Cardiac muscle cell (in vitro differentiated cells and primary cell): ENCODE measurements around the gene AKAP5. TPM values are rescaled to one million over a fixed set of nuclear protein-coding genes. Genes with fewer than 3 reads are reported as not detected.
A peak's percentile ranks its signal among the peaks of the same experiment; 100 is the strongest.

Experiments
- DNase-seq, 2 donors: peaks; one replicate each; pipeline versions ENCODE4 v3.0.0 to v3.0.0-alpha.2; 2010 to 2017; ENCODE audit warnings: low read depth in 1 of 2, low spot score in 1 of 2
- H3K27ac ChIP-seq: fragments of 200-600 bp; sonication (generic); 2 replicates; pipeline ENCODE4 v1.5.1; 2016
- H3K27me3 ChIP-seq: fragments of 200-600 bp; sonication (generic); 2 replicates; pipeline ENCODE4 v1.6.0; 2016; ENCODE audit warnings: control low read depth
- H3K36me3 ChIP-seq: fragments of 200-600 bp; sonication (generic); 2 replicates; pipeline ENCODE4 v1.5.1; 2016; ENCODE audit warnings: control low read depth
- H3K4me1 ChIP-seq: fragments of 200-600 bp; sonication (generic); 2 replicates; pipeline ENCODE4 v1.8.1; 2017; ENCODE audit warnings: low read depth, mild to moderate bottlenecking, mixed run types
- H3K4me3 ChIP-seq: fragments of 200-600 bp; sonication (generic); 2 replicates; pipeline ENCODE4 v1.5.1; 2016; ENCODE audit warnings: mild to moderate bottlenecking
- H3K9me3 ChIP-seq: fragments of 200-600 bp; sonication (generic); 2 replicates; pipeline ENCODE4 v1.5.1; 2017; ENCODE audit warnings: low read depth, mild to moderate bottlenecking, control low read depth
- CTCF ChIP-seq: IDR thresholded peaks from 2 replicates; pipeline ENCODE4 v1.5.1; 2012; ENCODE audit warnings: low read depth, mild to moderate bottlenecking, low read length
- polyA plus RNA-seq: library from polyadenylated mRNA; unstranded; fragments of >200 nt; fragmentation: Nextera tagmentation; extraction: Ambion mirVana; gene quantifications from 2 replicates; pipeline ENCODE4 v1.2.1, GENCODE V29; 2016
- total RNA-seq: library from RNA; depleted of rRNA; stranded (reverse); fragments of >200 nt; gene quantifications from 2 replicates; pipeline ENCODE4 v1.2.3, GENCODE V29; 2016

The AKAP5 gene
- total and polyA plus RNA-seq, 2 experiments from 2014 or later = 0.18 to 0.63 TPM

DNA sequence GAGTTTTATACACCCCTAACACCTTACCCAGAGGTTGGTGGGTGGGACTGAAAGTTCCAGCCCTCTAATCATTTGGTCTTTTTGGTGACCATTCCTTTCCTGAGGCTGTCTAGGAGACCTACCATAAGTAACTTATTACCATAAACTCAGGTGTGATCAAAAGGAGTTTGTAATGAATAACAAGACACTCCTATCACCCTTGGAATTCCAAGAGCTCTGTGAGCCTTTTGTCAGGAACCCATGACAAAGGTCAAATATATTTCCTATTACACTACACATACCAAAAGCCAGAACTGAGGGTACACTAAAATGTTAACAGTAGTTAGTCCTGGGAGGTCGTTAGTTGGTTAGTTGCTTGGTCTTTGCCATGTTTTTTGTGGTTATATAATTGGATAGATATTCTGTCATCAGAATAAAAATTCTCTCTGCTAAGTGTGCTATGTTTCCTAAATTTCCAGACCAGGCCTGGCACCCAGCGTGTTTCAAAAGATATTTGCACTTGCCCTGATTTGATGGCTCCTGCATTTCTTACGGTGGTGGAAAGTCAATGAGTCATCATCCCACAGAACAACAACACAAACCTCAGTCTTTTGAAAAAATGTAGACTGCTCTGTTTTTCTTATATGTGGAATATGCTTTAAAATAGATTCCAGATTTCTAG, 27.0 kb upstream of the AKAP5 start:
- no peak for TF ChIP-seq CTCF
- no peak overlapping the region for H3K4me3 ChIP-seq
- DNase-seq = peak in 1 of 2 donors; percentile 91
- no peaks in the 10 kb centered on the region for H3K9me3 ChIP-seq
- no peaks in the 10 kb centered on the region for H3K36me3 ChIP-seq
- H3K27me3 ChIP-seq = no peaks in the 10 kb centered on the region
- H3K27ac ChIP-seq = no peak overlapping the region
- peaks cover 26% of the 10 kb centered on the region for H3K4me1 ChIP-seq

GRCh38 chr14:64439141-64439540, 26.2 kb upstream of the AKAP5 start:
- no peak for TF ChIP-seq CTCF
- Histone ChIP-seq H3K9me3 (no peaks in the 10 kb centered on the region), H3K4me3 (no peak overlapping the region), H3K27me3 (no peaks in the 10 kb centered on the region), H3K36me3 (no peaks in the 10 kb centered on the region), H3K27ac (no peak overlapping the region), H3K4me1 (peaks cover 32% of the 10 kb centered on the region)
- DNase-seq = no peak

DNA sequence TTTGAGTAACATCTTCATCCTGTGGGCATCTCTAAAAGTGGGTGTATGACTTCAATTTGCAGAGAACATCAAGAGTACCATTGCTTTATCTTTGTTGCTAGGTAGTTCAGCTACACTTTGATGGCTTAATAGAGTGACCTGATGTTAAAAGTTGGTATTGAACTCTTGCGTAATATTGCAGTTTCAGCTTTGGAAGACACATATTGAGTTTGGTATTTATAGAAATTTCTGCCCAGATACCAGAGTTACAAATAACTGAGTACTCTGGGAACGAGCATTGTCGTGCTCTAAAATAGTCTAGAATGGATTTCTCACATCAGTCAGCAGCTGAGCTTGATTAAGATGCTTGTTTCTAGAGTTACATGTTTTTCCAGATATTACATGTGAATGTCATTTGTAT, 24.8 kb upstream of the AKAP5 start:
- no peaks in the 10 kb centered on the region for H3K27me3 ChIP-seq
- no peak overlapping the region for H3K4me3 ChIP-seq
- TF ChIP-seq CTCF = no peak
- no peaks in the 10 kb centered on the region for H3K9me3 ChIP-seq
- H3K4me1 ChIP-seq = peaks cover 29% of the 10 kb centered on the region
- no peak for DNase-seq
- H3K36me3 ChIP-seq = no peaks in the 10 kb centered on the region
- no peak overlapping the region for H3K27ac ChIP-seq

DNA sequence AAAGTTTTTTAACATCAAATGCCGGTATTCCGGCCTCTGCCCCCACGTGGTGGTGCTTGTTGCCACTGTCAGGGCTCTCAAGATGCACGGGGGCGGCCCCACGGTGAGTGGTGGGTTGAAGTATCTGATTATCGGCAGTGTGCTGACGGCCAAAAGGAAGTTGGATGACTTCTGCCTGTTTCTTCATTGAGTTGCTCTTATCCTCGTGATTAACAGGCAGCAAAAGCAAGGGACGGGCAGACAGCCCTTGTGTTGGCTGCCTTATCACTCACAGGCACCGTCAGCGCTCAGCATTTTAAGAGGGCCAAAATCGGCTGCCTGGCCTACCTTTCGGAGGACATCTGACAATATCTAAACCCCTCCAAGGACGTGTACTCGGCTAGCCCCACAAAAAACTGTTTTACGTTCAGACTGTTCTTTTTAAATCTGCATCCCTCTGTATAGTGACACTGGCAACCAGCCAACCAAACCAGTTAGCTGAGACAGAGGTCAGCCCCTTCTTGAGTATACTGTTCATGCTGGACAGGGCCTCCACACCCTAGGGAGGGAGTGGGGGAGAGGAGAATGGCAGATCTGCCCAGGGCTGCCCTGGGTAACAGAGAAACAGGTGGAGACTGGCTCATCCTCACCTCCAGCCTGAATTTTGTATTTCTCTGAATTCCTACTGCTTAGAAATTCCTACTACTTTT, 22.9 kb upstream of the AKAP5 start:
- Histone ChIP-seq H3K4me3 (no peak overlapping the region), H3K4me1 (peaks cover 32% of the 10 kb centered on the region), H3K36me3 (no peaks in the 10 kb centered on the region), H3K27me3 (no peaks in the 10 kb centered on the region), H3K27ac (peak overlapping the region; percentile 67), H3K9me3 (no peaks in the 10 kb centered on the region)
- DNase-seq = peak; percentile 56 to 88
- no peak for TF ChIP-seq CTCF

DNA sequence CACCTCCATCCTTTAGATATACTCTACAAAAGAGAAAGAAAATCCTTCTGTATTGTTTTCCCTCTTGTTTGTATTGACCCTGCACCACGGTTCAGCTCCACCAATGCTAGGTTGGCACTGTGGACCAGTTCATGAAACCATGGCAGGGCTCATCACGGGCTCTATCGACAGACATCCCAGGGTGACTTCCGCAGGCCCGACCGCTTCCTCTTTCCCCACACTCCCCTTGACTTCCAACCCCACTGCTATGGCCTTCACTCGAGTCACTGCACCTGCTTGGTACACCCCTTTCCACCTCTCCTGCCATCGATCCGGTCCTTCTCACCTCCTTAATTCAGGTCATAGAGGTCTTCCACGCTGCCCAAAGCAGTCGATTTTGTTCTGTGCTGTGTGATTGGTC, 21.2 kb upstream of the AKAP5 start:
- H3K4me3 ChIP-seq = no peak overlapping the region

More for the DNA sequence above, 21.2 kb upstream of the AKAP5 start:
- DNase-seq = no peak
- Histone ChIP-seq H3K27ac (no peak overlapping the region), H3K27me3 (no peaks in the 10 kb centered on the region), H3K4me1 (peaks cover 32% of the 10 kb centered on the region), H3K36me3 (peaks cover under 1% of the 10 kb centered on the region), H3K9me3 (no peaks in the 10 kb centered on the region)
- no peak for TF ChIP-seq CTCF
